ENCODE measurements around the gene MAP2.

Gene MAP2

DNA sequence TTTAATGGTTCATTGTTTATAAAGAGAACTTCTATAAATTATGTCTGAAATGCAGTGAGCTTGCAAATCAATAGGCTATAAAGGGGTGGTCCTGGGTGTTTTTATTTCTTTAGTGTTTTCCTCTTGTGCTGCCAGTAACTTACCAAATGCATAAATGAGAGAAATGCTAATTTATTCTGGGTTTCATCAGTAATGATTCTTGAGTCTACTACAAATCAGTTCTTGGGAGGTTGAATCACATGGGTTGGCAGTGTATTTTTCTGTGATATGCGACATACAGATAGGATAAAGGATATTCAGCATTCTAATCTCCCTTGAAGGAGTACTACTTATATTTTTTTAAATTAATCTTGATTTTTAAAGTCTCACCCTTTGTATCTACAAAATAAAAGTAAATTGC is 177.7 kb downstream of the MAP2 start:
- H4K8ac ChIP-seq (ENCODE audit: low read depth, low read length) = no peak overlapping the region
- no peak overlapping the region for H4K5ac ChIP-seq (ENCODE audit: low read length)
- H3K23ac ChIP-seq (ENCODE audit: low read length) = no peak overlapping the region
- DNase-seq = no peak
- no peak overlapping the region for H3K4me2 ChIP-seq (ENCODE audit: low read length)
- H3K79me1 ChIP-seq (ENCODE audit: low read length) = no peaks in the 10 kb centered on the region
- H2BK120ac ChIP-seq (ENCODE audit: low read depth, low read length) = no peak overlapping the region
- H3K9ac ChIP-seq (ENCODE audit: low read length) = no peak overlapping the region
- no peak overlapping the region for H3K56ac ChIP-seq (ENCODE audit: low read length)
- no peaks in the 10 kb centered on the region for H3K79me2 ChIP-seq (ENCODE audit: control insufficient read depth, insufficient read depth, low read length)
- no peaks in the 10 kb centered on the region for H3K27me3 ChIP-seq (ENCODE audit: insufficient read depth, low read length, poor library complexity)
- H3K4me1 ChIP-seq (ENCODE audit: control insufficient read depth, low read depth, low read length) = no peaks in the 10 kb centered on the region
- no peak overlapping the region for H3K18ac ChIP-seq (ENCODE audit: low read length)
- H2BK15ac ChIP-seq (replicated peaks; ENCODE audit: low read depth) = no peak overlapping the region
- no peak overlapping the region for H3K27ac ChIP-seq (ENCODE audit: low read depth, low read length)
- no peak overlapping the region for H3K4me3 ChIP-seq (ENCODE audit: low read length)
- no peak overlapping the region for H3K4ac ChIP-seq (ENCODE audit: low read depth, low read length)
- no peak overlapping the region for H2AK5ac ChIP-seq (ENCODE audit: low read length)
- H2BK5ac ChIP-seq (ENCODE audit: low read length) = no peak overlapping the region
- H3K36me3 ChIP-seq (ENCODE audit: control insufficient read depth, insufficient read depth, low read length) = no peaks in the 10 kb centered on the region
- no CpG with 5 or more reads among the region's 1 CpG for WGBS (ENCODE audit: extremely low coverage, insufficient coverage, low lambda C conversion rate)

DNA sequence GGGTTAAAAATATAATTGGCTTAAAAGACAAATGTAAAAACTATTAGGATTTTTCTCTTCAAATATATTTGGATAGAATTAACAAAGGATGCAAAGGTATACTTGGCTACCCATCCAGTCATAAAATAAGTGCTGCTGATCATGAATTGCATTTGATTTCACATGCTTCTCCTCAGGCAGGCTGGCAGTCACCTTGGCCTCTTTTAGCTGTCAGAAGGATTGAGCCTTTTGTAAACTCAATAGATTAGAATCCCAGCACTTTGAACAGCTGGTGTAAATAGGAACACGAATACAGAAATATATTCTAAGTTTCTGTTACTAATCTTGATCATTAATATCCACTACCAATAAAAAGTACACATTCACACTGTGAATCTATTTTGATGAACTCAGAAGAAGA is 178.4 kb downstream of the MAP2 start:
- Histone ChIP-seq H3K9ac (ENCODE audit: low read length) (no peak overlapping the region), H2BK15ac (replicated peaks; ENCODE audit: low read depth) (no peak overlapping the region), H3K79me2 (ENCODE audit: control insufficient read depth, insufficient read depth, low read length) (no peaks in the 10 kb centered on the region), H3K4ac (ENCODE audit: low read depth, low read length) (no peak overlapping the region), H3K56ac (ENCODE audit: low read length) (no peak overlapping the region), H2AK5ac (ENCODE audit: low read length) (no peak overlapping the region), H3K27me3 (ENCODE audit: insufficient read depth, low read length, poor library complexity) (no peaks in the 10 kb centered on the region), H2BK120ac (ENCODE audit: low read depth, low read length) (no peak overlapping the region), H3K27ac (ENCODE audit: low read depth, low read length) (no peak overlapping the region), H3K36me3 (ENCODE audit: control insufficient read depth, insufficient read depth, low read length) (no peaks in the 10 kb centered on the region), H3K4me1 (ENCODE audit: control insufficient read depth, low read depth, low read length) (no peaks in the 10 kb centered on the region), H3K79me1 (ENCODE audit: low read length) (no peaks in the 10 kb centered on the region), H3K23ac (ENCODE audit: low read length) (no peak overlapping the region), H2BK5ac (ENCODE audit: low read length) (no peak overlapping the region), H3K18ac (ENCODE audit: low read length) (no peak overlapping the region), H4K5ac (ENCODE audit: low read length) (no peak overlapping the region), H3K4me2 (ENCODE audit: low read length) (no peak overlapping the region), H3K4me3 (ENCODE audit: low read length) (no peak overlapping the region), H4K8ac (ENCODE audit: low read depth, low read length) (no peak overlapping the region)
- DNase-seq = no peak
- WGBS (ENCODE audit: extremely low coverage, insufficient coverage, low lambda C conversion rate) = no CpG with 5 or more reads among the region's 1 CpG

- no peak overlapping the region for H3K27ac ChIP-seq (ENCODE audit: low read depth, low read length)
- no peak overlapping the region for H3K18ac ChIP-seq (ENCODE audit: low read length)
- H3K79me2 ChIP-seq (ENCODE audit: control insufficient read depth, insufficient read depth, low read length) = no peaks in the 10 kb centered on the region
- no peak overlapping the region for H3K4me3 ChIP-seq (ENCODE audit: low read length)
- no peak overlapping the region for H3K56ac ChIP-seq (ENCODE audit: low read length)
- H3K36me3 ChIP-seq (ENCODE audit: control insufficient read depth, insufficient read depth, low read length) = no peaks in the 10 kb centered on the region
- H2BK15ac ChIP-seq (replicated peaks; ENCODE audit: low read depth) = no peak overlapping the region
- H3K27me3 ChIP-seq (ENCODE audit: insufficient read depth, low read length, poor library complexity) = no peaks in the 10 kb centered on the region
- DNase-seq = no peak
- no peak overlapping the region for H3K9ac ChIP-seq (ENCODE audit: low read length)
- H2BK120ac ChIP-seq (ENCODE audit: low read depth, low read length) = no peak overlapping the region
- H3K79me1 ChIP-seq (ENCODE audit: low read length) = no peaks in the 10 kb centered on the region
- no CpG with 5 or more reads among the region's 2 CpGs for WGBS (ENCODE audit: extremely low coverage, insufficient coverage, low lambda C conversion rate)
- no peaks in the 10 kb centered on the region for H3K4me1 ChIP-seq (ENCODE audit: control insufficient read depth, low read depth, low read length)
- no peak overlapping the region for H2BK5ac ChIP-seq (ENCODE audit: low read length)
- H3K4ac ChIP-seq (ENCODE audit: low read depth, low read length) = no peak overlapping the region
- H3K4me2 ChIP-seq (ENCODE audit: low read length) = no peak overlapping the region
- H4K5ac ChIP-seq (ENCODE audit: low read length) = no peak overlapping the region
- H3K23ac ChIP-seq (ENCODE audit: low read length) = no peak overlapping the region
- no peak overlapping the region for H2AK5ac ChIP-seq (ENCODE audit: low read length)
- no peak overlapping the region for H4K8ac ChIP-seq (ENCODE audit: low read depth, low read length)
Measured at GRCh38 chr2:209609531-209609930, 185.7 kb downstream of the MAP2 start.

GRCh38 chr2:209610631-209611030 is 186.8 kb downstream of the MAP2 start:
- Histone ChIP-seq H3K4me3 (ENCODE audit: low read length) (no peak overlapping the region), H3K79me1 (ENCODE audit: low read length) (no peaks in the 10 kb centered on the region), H3K27me3 (ENCODE audit: insufficient read depth, low read length, poor library complexity) (no peaks in the 10 kb centered on the region), H3K23ac (ENCODE audit: low read length) (no peak overlapping the region), H2AK5ac (ENCODE audit: low read length) (no peak overlapping the region), H3K4me2 (ENCODE audit: low read length) (no peak overlapping the region), H3K4me1 (ENCODE audit: control insufficient read depth, low read depth, low read length) (peaks cover 3% of the 10 kb centered on the region), H3K4ac (ENCODE audit: low read depth, low read length) (no peak overlapping the region), H3K56ac (ENCODE audit: low read length) (no peak overlapping the region), H3K27ac (ENCODE audit: low read depth, low read length) (no peak overlapping the region), H3K9ac (ENCODE audit: low read length) (no peak overlapping the region), H2BK15ac (replicated peaks; ENCODE audit: low read depth) (no peak overlapping the region), H2BK5ac (ENCODE audit: low read length) (no peak overlapping the region), H3K18ac (ENCODE audit: low read length) (no peak overlapping the region), H4K5ac (ENCODE audit: low read length) (no peak overlapping the region), H2BK120ac (ENCODE audit: low read depth, low read length) (no peak overlapping the region), H3K79me2 (ENCODE audit: control insufficient read depth, insufficient read depth, low read length) (no peaks in the 10 kb centered on the region), H4K8ac (ENCODE audit: low read depth, low read length) (no peak overlapping the region), H3K36me3 (ENCODE audit: control insufficient read depth, insufficient read depth, low read length) (no peaks in the 10 kb centered on the region)
- DNase-seq = no peak
- WGBS (ENCODE audit: extremely low coverage, insufficient coverage, low lambda C conversion rate) = no CpG with 5 or more reads among the region's 1 CpG

- no peaks in the 10 kb centered on the region for H3K27me3 ChIP-seq (ENCODE audit: insufficient read depth, low read length, poor library complexity)
- H3K79me1 ChIP-seq (ENCODE audit: low read length) = no peaks in the 10 kb centered on the region
- no peak overlapping the region for H2BK5ac ChIP-seq (ENCODE audit: low read length)
- H2BK15ac ChIP-seq (replicated peaks; ENCODE audit: low read depth) = no peak overlapping the region
- H3K27ac ChIP-seq (ENCODE audit: low read depth, low read length) = no peak overlapping the region
- H2BK120ac ChIP-seq (ENCODE audit: low read depth, low read length) = no peak overlapping the region
- DNase-seq = peak; percentile 19
- H3K4me3 ChIP-seq (ENCODE audit: low read length) = no peak overlapping the region
- no peak overlapping the region for H4K8ac ChIP-seq (ENCODE audit: low read depth, low read length)
- WGBS (ENCODE audit: extremely low coverage, insufficient coverage, low lambda C conversion rate) = no CpG with 5 or more reads among the region's 5 CpGs
- H3K9ac ChIP-seq (ENCODE audit: low read length) = no peak overlapping the region
- peaks cover 5% of the 10 kb centered on the region for H3K4me1 ChIP-seq (ENCODE audit: control insufficient read depth, low read depth, low read length)
- H3K4me2 ChIP-seq (ENCODE audit: low read length) = no peak overlapping the region
- H4K5ac ChIP-seq (ENCODE audit: low read length) = no peak overlapping the region
- H3K56ac ChIP-seq (ENCODE audit: low read length) = no peak overlapping the region
- H3K4ac ChIP-seq (ENCODE audit: low read depth, low read length) = no peak overlapping the region
- H2AK5ac ChIP-seq (ENCODE audit: low read length) = no peak overlapping the region
- no peaks in the 10 kb centered on the region for H3K79me2 ChIP-seq (ENCODE audit: control insufficient read depth, insufficient read depth, low read length)
- no peak overlapping the region for H3K18ac ChIP-seq (ENCODE audit: low read length)
- H3K23ac ChIP-seq (ENCODE audit: low read length) = no peak overlapping the region
- H3K36me3 ChIP-seq (ENCODE audit: control insufficient read depth, insufficient read depth, low read length) = no peaks in the 10 kb centered on the region
Measured at GRCh38 chr2:209613649-209614305, 189.9 kb downstream of the MAP2 start.

Data from mesendoderm (in vitro differentiated cells).